ENCODE data around the gene ANKRD44.

DNA sequence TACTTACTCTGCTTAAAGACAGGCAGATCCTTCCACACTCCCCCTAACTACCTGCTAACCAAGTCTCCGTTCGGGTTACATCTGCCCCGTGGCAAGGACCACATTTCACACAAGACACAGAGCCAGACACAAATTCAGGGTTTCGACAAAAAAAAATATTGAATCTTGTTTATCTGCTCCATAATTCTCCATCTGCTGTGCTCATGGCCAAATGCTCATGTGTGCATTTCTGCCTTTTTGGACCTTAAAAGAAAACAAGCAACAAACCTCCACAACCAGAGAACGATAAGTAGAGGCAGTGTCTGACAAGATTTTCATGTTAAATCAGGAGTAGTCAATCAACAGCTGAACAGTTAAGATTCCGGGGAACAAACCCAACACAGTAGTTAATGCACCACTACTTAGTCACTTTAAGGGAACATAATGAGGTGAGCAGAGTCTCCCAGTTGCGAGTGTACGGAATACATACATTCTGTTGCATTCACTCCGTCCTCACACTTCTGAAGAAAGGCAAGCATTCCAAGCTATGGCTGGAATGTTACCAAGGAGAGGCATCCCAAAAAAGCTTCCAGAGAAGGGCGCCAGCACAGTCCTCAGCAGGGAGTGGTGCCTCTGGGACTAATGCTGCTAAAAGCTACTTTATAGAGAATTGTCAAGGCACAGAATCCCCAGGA, 121.0 kb downstream of the ANKRD44 start:
- TF ChIP-seq, protein P1, sequence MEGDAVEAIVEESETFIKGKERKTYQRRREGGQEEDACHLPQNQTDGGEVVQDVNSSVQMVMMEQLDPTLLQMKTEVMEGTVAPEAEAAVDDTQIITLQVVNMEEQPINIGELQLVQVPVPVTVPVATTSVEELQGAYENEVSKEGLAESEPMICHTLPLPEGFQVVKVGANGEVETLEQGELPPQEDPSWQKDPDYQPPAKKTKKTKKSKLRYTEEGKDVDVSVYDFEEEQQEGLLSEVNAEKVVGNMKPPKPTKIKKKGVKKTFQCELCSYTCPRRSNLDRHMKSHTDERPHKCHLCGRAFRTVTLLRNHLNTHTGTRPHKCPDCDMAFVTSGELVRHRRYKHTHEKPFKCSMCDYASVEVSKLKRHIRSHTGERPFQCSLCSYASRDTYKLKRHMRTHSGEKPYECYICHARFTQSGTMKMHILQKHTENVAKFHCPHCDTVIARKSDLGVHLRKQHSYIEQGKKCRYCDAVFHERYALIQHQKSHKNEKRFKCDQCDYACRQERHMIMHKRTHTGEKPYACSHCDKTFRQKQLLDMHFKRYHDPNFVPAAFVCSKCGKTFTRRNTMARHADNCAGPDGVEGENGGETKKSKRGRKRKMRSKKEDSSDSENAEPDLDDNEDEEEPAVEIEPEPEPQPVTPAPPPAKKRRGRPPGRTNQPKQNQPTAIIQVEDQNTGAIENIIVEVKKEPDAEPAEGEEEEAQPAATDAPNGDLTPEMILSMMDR (conservative IDR thresholded peaks at IDR 0.05 in 1 of 2, IDR thresholded peaks at IDR 0.05 in 1 of 2; ENCODE audit: extremely low read depth in 1 of 2, insufficient read depth in 1 of 2, low read depth in 1 of 2, low read length in 2 of 2), result no peak
- no peak for TF ChIP-seq EZH2 (IDR thresholded peaks at IDR 0.05; ENCODE audit: borderline replicate concordance, low read length)

All from mammary epithelial cell (primary cell).